GM12891 (cell line): Measurements from ENCODE around the gene GRIN2D.

Source experiments
- POLR2A ChIP-seq: IDR thresholded peaks from 2 replicates; pipeline ENCODE4 v1.6.1; 2011; ENCODE audit warnings: low read depth, low read length, control low read depth
- POU2F2 ChIP-seq: IDR thresholded peaks from 2 replicates; pipeline ENCODE4 v1.6.1; 2011; ENCODE audit warnings: low read depth, mild to moderate bottlenecking, control low read depth, low read length, moderate library complexity

- TF ChIP-seq POLR2A (no peak), POU2F2 (no peak)
Measured at GRCh38 chr19:48378194-48378570, 15.3 kb upstream of the GRIN2D start.
